GM12891 (cell line): ENCODE measurements around the gene SMOC2.

ENCODE experiments used
- POLR2A ChIP-seq: IDR thresholded peaks from 2 replicates; pipeline ENCODE4 v1.6.1; 2011; ENCODE audit warnings: low read depth, low read length, control low read depth
- POLR2AphosphoS5 ChIP-seq: IDR thresholded peaks from 2 replicates; pipeline ENCODE4 v1.6.1; 2011; ENCODE audit warnings: low read depth, low read length, control low read depth
- SPI1 ChIP-seq: IDR thresholded peaks from 2 replicates; pipeline ENCODE4 v1.6.1; 2011; ENCODE audit warnings: low read depth, low read length, control low read depth
- TAF1 ChIP-seq: IDR thresholded peaks from 2 replicates; pipeline ENCODE4 v1.6.1; 2011; ENCODE audit warnings: low read depth, low read length, control low read depth

- TF ChIP-seq POLR2AphosphoS5 (no peak), TAF1 (no peak), POLR2A (no peak), SPI1 (no peak)
Observed at GRCh38 chr6:168456907-168457652, 16.1 kb downstream of the SMOC2 start.
